ENCODE measurements around the gene YIPF1.

Gene YIPF1

DNA sequence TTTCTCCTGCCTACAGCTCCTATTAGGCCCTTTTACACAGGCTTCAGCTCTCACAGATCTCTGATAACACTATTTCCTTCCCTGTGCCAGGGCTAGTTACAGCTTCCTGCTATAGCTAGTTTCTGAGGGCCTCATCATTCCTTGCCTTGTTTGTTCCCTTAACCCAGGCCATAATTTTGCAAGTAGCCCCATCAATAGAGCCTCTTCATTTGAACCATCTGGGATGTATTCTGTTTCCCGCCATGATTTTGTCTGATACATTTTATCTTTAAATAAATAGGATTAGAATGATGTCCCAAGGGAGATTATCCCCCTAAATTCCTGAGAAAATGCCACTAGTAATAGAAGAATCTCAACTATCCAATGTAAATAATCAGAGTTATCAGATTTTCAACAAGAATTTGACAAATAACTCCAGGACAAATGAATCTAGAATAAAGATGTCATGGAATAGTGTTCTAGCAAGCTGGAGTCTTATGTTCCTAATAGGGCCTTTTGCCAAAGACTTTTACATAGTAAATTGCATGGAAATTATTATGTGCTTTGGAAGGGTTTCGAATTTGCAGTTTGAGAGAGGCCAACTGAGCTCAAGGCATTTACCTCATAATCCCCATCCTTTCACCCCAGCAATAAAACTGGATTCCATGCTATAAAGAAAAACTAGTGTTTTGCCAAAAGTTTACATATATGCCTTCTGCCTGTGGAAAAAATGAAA is 39.8 kb upstream of the YIPF1 start:
- ChIA-PET POLR2A (no interaction called here), CTCF (interaction anchor here (0.7 kb wide), 2 partner anchors 68 to 77 kb away, joined by 3 to 6 read pairs; no protein-coding TSS in a partner anchor)
- no peak for DNase-seq (ENCODE audit: extremely low spot score)
- TF ChIP-seq SUZ12 (IDR thresholded peaks at IDR 0.05) (no peak), FOXK2 (IDR thresholded peaks at IDR 0.05) (no peak)

DNA sequence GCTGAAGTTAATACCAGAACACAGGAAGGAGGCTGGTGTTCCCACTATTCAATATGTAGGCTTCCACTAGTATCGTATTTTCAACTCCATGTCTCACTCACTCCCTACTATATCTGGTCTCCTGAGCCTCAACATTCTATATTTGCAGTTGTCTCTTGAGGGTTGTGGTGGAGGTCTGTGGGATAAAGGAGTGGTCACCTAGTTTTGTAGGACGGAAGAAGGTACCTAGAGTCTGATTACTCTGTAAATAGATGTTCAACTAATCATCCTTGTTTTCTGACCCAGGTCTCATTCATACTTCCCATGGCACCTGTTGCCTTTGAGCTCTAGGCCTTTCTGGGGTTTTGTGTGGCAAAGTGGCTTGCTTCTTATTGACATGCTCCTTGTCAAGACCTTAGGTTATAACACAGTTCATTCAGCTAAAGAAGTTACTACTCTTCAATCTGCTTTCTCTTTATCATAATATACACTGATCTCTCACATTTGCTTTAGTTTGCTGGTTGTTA is 37.8 kb upstream of the YIPF1 start:
- ChIA-PET POLR2A (no interaction called here), CTCF (no interaction called here)
- TF ChIP-seq NFRKB (IDR thresholded peaks at IDR 0.05) (no peak), BHLHE40 (IDR thresholded peaks at IDR 0.05; ENCODE audit: borderline replicate concordance) (no peak), ARNT (IDR thresholded peaks at IDR 0.05) (no peak), CTBP1 (IDR thresholded peaks at IDR 0.05; ENCODE audit: borderline replicate concordance) (no peak), FOXM1 (IDR thresholded peaks at IDR 0.05; ENCODE audit: borderline replicate concordance) (no peak)
- TF ChIP-seq, protein P1, sequence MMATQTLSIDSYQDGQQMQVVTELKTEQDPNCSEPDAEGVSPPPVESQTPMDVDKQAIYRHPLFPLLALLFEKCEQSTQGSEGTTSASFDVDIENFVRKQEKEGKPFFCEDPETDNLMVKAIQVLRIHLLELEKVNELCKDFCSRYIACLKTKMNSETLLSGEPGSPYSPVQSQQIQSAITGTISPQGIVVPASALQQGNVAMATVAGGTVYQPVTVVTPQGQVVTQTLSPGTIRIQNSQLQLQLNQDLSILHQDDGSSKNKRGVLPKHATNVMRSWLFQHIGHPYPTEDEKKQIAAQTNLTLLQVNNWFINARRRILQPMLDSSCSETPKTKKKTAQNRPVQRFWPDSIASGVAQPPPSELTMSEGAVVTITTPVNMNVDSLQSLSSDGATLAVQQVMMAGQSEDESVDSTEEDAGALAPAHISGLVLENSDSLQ (IDR thresholded peaks at IDR 0.05) = no peak
- no peak for DNase-seq (ENCODE audit: extremely low spot score)

DNA sequence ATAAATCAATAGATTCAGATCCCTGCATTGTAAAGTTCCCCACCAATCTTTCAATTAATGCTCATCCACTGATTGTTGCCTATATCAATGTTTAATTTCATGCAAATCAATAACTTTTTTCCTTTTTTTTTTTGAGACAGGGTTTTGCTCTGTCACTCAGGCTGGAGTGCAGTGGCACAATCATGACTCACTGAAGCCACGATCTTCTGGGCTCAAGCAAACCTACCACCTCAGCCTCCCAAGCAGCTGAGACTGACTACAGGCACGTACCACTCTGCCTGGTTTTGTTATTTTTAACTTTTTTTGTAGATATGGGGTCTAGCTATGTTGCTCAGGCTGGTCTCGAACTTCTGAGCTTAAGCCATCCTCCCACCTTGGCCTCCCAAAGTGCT is 30.1 kb upstream of the YIPF1 start:
- no peak for DNase-seq (ENCODE audit: extremely low spot score)
- ChIA-PET POLR2A (no interaction called here), CTCF (no interaction called here)
- no peak for TF ChIP-seq ARNT (IDR thresholded peaks at IDR 0.05)
- TF ChIP-seq ZNF384 (IDR thresholded peaks at IDR 0.05) = no peak
- TF ChIP-seq BHLHE40 (IDR thresholded peaks at IDR 0.05; ENCODE audit: borderline replicate concordance) = no peak
- TF ChIP-seq CTBP1 (IDR thresholded peaks at IDR 0.05; ENCODE audit: borderline replicate concordance) = no peak
- TF ChIP-seq TARDBP (IDR thresholded peaks at IDR 0.05) = no peak
- TF ChIP-seq, protein P1 (IDR thresholded peaks at IDR 0.05) = no peak
- TF ChIP-seq FOXM1 (IDR thresholded peaks at IDR 0.05; ENCODE audit: borderline replicate concordance) = no peak
- no peak for TF ChIP-seq FOXA1 (IDR thresholded peaks at IDR 0.05)
- no peak for TF ChIP-seq NFRKB (IDR thresholded peaks at IDR 0.05)
- TF ChIP-seq HDGF (IDR thresholded peaks at IDR 0.05; ENCODE audit: borderline replicate concordance) = no peak
- no peak for TF ChIP-seq LEF1 (IDR thresholded peaks at IDR 0.05; ENCODE audit: borderline replicate concordance)
- TF ChIP-seq L3MBTL2 (conservative IDR thresholded peaks at IDR 0.05) = no peak
- TF ChIP-seq SUZ12 (IDR thresholded peaks at IDR 0.05) = no peak
- TF ChIP-seq FOXK2 (IDR thresholded peaks at IDR 0.05) = no peak
- TF ChIP-seq SP1 (IDR thresholded peaks at IDR 0.05) = no peak

DNA sequence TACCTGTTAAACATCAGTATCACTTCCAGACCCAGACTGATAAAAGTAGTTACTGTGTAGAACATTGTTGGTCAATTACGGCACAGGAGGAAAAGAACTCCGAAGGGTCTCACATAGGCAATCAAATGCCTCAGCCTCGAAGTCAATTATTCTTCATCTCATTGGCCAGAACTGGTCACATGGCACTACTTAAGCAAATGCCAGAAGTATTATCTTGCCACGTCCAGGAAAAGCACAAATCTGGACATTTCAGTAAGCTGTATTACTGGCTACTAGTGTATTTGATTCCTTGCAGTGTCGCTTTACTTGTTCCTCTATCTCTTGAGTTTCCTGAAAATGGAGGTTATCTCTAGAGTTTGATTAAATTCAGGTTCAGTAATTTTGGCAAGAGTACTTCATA is 28.7 kb upstream of the YIPF1 start:
- POLR2A ChIA-PET = no interaction called here
- DNase-seq (ENCODE audit: extremely low spot score) = no peak
- TF ChIP-seq ELF4 (IDR thresholded peaks at IDR 0.05) (no peak), TARDBP (IDR thresholded peaks at IDR 0.05) (no peak), CTBP1 (IDR thresholded peaks at IDR 0.05; ENCODE audit: borderline replicate concordance) (no peak), ARNT (IDR thresholded peaks at IDR 0.05) (no peak), L3MBTL2 (conservative IDR thresholded peaks at IDR 0.05) (no peak), ZNF384 (IDR thresholded peaks at IDR 0.05) (no peak), FOXA1 (IDR thresholded peaks at IDR 0.05) (no peak), BHLHE40 (IDR thresholded peaks at IDR 0.05; ENCODE audit: borderline replicate concordance) (no peak), NFRKB (IDR thresholded peaks at IDR 0.05) (no peak), FOXK2 (IDR thresholded peaks at IDR 0.05) (no peak), FOXM1 (IDR thresholded peaks at IDR 0.05; ENCODE audit: borderline replicate concordance) (no peak), LEF1 (IDR thresholded peaks at IDR 0.05; ENCODE audit: borderline replicate concordance) (no peak)
- TF ChIP-seq, protein P1 (IDR thresholded peaks at IDR 0.05) = no peak
- CTCF ChIA-PET = no interaction called here

DNA sequence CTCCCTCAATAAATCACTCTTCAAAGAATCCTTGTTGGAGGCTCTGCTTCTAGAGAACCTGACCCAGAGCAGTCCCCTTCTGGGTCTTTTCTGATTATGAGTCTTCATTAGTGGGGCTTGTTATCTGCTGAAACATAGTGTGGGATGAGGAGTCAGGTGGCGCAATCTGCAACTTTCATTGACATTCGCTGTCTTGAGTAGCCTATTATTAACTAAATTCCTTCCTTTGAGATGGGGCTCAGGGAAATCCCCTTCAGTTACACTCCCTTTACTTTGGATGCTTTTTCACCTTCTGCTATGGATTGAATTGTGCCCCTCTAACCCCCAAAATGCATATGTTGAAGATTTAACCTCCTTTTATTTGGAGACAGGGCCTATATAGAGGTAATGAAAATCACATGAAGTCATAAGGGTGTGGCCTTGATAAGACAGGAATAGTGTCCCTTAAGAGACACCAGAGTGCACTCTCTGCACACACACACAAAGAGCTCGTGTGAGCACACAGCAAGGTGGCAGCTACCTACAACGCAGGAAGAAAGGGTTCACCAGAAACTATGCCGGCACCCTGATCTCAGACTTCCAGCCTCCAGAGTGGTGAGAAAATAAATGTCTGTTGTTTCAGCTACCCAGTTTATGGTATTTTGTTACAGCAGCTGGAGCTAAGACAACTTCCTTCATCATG is 23.9 kb upstream of the YIPF1 start:
- no peak for DNase-seq (ENCODE audit: extremely low spot score)
- ChIA-PET CTCF (no interaction called here), POLR2A (no interaction called here)
- TF ChIP-seq CTBP1 (IDR thresholded peaks at IDR 0.05; ENCODE audit: borderline replicate concordance) = no peak
- no peak for TF ChIP-seq L3MBTL2 (conservative IDR thresholded peaks at IDR 0.05)
- no peak for TF ChIP-seq FOXK2 (IDR thresholded peaks at IDR 0.05)
- TF ChIP-seq ELF4 (IDR thresholded peaks at IDR 0.05) = no peak

DNA sequence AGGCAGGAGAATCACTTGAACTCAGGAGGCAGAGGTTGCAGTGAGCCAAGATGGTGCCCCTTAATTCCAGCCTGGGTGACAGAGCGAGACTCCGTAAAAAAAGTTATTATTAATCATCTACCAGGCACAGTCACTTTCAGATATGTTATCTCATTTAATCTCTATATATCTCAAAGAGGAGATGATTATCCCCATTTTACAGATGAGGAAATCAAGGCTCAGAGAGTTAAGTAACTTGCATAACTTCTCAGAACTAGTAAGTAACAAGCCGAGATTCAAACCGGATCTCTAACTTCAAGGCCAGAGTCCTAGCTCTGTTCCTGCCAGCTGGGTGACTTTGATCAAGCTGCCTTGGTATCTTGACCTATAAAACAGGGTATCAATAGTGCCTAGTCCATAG is 21.8 kb upstream of the YIPF1 start:
- DNase-seq (ENCODE audit: extremely low spot score) = no peak
- CTCF ChIA-PET = no interaction called here
- POLR2A ChIA-PET = no interaction called here
- no peak for TF ChIP-seq ARNT (IDR thresholded peaks at IDR 0.05)
- no peak for TF ChIP-seq FOXA1 (IDR thresholded peaks at IDR 0.05)
- TF ChIP-seq SP1 (IDR thresholded peaks at IDR 0.05) = no peak
- no peak for TF ChIP-seq L3MBTL2 (conservative IDR thresholded peaks at IDR 0.05)
- no peak for TF ChIP-seq FOXM1 (IDR thresholded peaks at IDR 0.05; ENCODE audit: borderline replicate concordance)
- TF ChIP-seq FOXK2 (IDR thresholded peaks at IDR 0.05) = no peak
- no peak for TF ChIP-seq SUZ12 (IDR thresholded peaks at IDR 0.05)
- no peak for TF ChIP-seq NFRKB (IDR thresholded peaks at IDR 0.05)
- TF ChIP-seq, protein P1 (IDR thresholded peaks at IDR 0.05) = no peak
- TF ChIP-seq CTBP1 (IDR thresholded peaks at IDR 0.05; ENCODE audit: borderline replicate concordance) = no peak
- no peak for TF ChIP-seq HDGF (IDR thresholded peaks at IDR 0.05; ENCODE audit: borderline replicate concordance)
- TF ChIP-seq TARDBP (IDR thresholded peaks at IDR 0.05) = no peak
- TF ChIP-seq ELF4 (IDR thresholded peaks at IDR 0.05) = no peak
- TF ChIP-seq LEF1 (IDR thresholded peaks at IDR 0.05; ENCODE audit: borderline replicate concordance) = no peak
- TF ChIP-seq BHLHE40 (IDR thresholded peaks at IDR 0.05; ENCODE audit: borderline replicate concordance) = no peak

All from HEK293T (cell line).